Ureter (tissue), 1 donor: ENCODE data around the gene DOCK1. TPM values are rescaled to one million over a fixed set of nuclear protein-coding genes. Genes with fewer than 3 reads are reported as not detected.
"Not testable (repeated sequence)": the region's sequence is repeated elsewhere in the genome, so short reads cannot be mapped to it uniquely, and the experiment has no call there.

Source experiments
- DNase-seq: peaks from one replicate; pipeline ENCODE4 v3.0.0-alpha.2; 2020; ENCODE audit warnings: low spot score
- total RNA-seq: library from RNA; stranded (reverse); gene quantifications from one replicate; pipeline ENCODE4 v1.2.4, GENCODE V29; 2023
- donor health status: DM: yes; HTN: yes; CAD: no.

The DOCK1 gene
- total RNA-seq, 1 donor from 2014 or later = 97.7 TPM

DNA sequence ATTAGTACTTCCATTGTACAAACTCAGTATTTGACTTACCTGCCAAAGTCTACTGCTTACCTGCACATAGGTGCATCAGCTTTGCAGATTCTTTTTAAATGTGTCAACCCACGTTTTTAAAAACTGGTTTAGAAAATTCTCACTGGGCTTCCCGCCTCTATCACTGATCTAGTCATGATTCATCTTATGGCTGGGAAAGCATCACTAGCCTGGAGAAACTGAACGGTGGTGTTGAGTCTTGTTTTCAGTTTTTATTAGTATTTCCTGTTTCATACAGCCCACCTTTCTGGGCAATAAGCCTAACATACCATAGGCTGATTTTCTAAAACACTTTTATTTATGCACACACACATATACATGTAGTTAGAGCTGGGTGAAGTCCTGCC, 19.7 kb downstream of the DOCK1 start:
- DNase-seq = no peak

GRCh38 chr10:126926568-126926967, 21.3 kb downstream of the DOCK1 start:
- no peak for DNase-seq

- no peak for DNase-seq
Measured at GRCh38 chr10:126927799-126928198, 22.6 kb downstream of the DOCK1 start.

GRCh38 chr10:126928274-126928673, 23.0 kb downstream of the DOCK1 start:
- DNase-seq = no peak

DNA sequence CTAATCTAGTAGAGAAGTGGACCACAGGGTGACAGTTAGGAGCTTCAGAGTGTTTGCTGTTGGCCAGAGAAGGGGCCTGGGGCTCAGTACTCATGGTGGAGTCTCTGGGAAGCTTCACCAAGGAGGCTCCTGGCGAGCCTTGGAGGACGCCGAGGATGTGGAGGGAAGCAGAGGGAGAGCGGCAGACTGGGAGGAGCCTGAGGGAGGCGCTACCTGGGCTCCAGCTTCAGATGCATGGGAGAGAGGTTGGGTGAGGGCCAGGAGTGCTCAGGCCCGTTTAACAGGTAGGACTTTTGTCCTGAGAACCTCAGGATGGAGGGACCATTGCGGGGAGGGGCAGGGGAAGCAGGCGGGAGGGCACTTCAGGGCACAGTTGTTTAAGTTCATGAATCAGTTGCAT, 24.2 kb downstream of the DOCK1 start:
- no peak for DNase-seq

GRCh38 chr10:126930131-126930882, 25.1 kb downstream of the DOCK1 start:
- DNase-seq = no peak

DNA sequence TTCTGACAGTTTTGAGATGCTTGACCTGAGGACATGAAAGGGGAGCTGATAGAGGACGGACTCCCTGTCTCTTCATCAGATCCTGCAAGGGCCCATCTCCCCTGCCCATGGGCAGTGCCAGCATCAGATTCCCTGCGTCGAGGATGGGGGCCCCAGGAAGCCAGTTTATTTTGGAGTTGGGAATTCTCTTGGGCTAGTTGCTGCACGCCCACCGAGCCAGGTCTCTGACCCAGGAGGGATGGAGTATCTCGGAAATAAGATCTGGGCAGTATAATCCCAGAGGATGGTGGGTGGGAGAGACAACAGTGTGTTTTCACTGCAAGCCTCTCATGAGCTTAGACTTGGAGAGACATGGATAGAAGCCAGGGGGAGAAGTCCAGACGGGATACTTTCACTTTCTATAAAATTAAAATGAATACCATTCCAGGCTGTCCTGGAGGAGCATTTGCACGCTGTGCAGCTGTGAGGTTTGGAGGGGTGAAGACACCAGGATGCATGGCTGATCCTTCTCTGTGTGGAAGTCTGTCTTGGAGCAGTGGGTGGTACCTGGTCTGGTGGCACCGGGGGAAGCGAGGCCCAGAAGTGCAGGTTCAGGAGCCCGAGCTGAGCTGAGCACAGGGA, 25.8 kb downstream of the DOCK1 start:
- DNase-seq = no peak

- no peak for DNase-seq
Measured at GRCh38 chr10:126931544-126931943, 26.3 kb downstream of the DOCK1 start.

- DNase-seq = no peak
Measured at GRCh38 chr10:126932516-126932915, 27.3 kb downstream of the DOCK1 start.

- no peak for DNase-seq
Measured at GRCh38 chr10:126933116-126933515, 27.9 kb downstream of the DOCK1 start.

GRCh38 chr10:126935263-126935946, 30.2 kb downstream of the DOCK1 start:
- DNase-seq = no peak

- no peak for DNase-seq
Measured at GRCh38 chr10:126937026-126937425, 31.8 kb downstream of the DOCK1 start.

- DNase-seq = not testable (repeated sequence)
Measured at GRCh38 chr10:126938121-126938520, 32.9 kb downstream of the DOCK1 start.

GRCh38 chr10:126939706-126940105, 34.5 kb downstream of the DOCK1 start:
- no peak for DNase-seq

GRCh38 chr10:126940670-126941310, 35.6 kb downstream of the DOCK1 start:
- no peak for DNase-seq

DNA sequence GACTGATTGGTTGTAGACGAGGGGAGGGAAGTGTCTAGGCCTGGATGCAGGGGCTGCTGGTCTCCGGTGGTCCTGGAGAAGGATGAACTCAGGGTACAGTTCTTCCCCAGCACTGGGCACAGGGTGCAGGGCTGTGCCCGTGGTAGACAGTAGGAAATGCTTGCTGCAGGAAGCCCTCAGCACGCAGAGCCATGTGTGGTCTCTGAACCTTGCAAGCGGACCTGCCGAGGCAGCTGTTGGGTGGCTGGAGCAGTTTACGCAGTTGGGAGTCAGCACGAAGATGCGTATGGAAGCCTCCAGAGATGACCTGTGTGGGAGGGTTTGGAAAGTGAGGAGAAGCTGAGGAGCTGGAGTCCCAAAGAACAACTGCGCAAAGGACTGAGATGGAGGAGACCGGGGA, 39.0 kb downstream of the DOCK1 start:
- DNase-seq = no peak

DNA sequence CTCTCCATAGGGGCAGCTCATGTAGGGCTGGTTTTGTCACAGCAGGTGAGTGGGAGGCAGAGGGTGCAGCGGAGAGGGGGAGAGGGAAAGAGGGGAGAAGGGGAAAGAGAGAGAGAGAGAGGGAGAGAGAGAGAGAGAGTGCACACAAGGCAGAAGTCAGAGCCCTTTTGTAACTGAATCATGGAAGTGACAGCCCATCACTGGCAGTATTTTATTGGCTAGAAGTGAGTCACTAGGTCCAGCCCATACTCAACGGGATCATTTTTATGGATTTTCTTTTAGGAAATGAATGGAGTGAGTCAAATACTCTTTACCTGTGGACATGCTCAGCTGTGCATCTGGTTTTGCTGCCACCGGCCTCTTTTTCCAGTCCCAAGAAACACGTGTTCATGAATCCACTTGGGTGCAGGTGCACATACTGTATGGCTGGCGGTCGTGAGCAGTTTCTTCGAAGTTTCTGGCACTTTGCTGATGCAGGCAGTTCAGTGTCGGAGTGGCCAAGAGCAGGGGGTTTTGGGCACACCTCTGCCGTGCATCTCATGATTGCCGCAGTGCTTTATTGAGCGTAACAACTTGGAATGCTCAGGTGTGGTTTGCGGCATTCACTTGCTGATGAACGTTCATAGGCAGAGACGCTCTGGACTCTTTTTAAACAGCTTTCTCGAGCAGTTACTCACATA, 40.3 kb downstream of the DOCK1 start:
- no peak for DNase-seq

DNA sequence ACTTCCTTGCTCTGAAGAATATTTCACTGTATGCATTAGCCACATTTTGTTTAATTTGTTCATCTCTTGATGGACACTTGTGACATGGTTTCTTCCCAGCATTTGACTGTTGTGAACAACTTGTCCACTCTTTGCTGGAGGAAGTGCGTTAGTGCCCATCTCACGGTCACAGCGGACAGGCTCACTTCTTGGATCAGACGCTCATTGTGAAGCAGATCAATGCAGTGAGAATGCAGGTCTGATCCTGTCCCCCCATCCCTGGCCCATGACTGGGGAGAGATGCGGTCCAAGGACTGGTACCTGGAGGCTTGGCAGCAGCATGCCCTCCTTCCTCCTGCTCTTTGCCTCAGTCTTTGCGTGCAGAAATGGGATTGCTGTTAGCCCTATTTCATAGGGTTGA, 41.5 kb downstream of the DOCK1 start:
- no peak for DNase-seq

DNA sequence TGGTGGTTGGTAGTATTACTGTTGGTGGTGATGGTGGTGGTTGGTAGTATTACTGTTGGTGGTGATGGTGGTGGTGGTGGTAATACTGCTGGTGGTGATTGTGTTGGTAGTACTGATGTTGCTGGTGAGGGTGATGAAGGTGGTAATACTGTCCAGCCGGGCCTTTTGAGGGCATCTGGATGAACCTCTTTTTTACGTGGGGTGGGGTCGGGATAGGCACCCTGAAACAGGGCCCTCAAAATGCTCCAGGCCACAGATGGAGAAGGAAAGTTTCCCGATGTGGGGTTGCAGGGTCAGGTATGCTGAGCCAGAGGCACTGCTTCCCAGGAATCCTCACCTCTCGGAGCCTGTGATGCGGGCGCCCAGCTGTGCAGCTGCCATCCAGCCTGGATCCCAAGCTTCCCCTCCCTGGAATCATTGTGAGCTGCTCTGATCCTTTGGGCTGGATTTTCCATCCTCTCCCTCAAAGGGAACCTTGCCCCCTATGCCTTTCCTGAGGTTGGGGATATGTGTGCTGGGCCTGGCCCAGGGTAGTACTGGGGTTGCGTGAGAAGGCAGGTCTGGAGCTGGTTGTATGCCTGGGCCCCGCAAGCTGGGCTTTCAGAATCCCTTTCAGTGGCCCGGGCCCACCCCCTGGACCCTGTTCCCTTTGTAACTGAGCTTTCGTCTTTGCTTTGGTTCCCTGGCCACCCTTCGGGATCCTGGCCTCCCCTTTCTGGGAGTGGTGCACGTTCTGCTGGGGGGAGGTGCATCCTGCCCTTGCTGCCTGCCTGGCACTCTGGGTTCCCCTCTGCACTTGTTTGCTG, 43.3 kb downstream of the DOCK1 start:
- no peak for DNase-seq

DNA sequence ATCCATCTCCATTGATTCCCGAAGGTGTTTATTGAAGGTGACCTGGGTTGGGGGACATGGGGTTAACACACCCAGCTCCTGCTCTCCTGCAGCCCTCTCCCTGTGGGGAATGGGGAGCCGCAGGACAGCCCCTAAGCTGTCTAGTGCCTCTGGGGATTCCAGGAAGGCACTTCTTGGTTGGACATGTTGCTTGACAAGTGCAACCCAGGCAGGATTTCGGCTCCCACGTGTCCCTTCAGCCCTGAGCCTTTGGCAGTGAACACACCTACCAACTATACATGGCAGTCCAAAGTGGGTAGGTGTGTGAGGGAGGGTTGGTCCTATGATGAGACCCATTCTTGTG, 43.9 kb downstream of the DOCK1 start:
- DNase-seq = no peak

GRCh38 chr10:126950401-126951105, 45.3 kb downstream of the DOCK1 start:
- DNase-seq = no peak
